GM21515 (cell line): ENCODE data around the gene GSC2.
"Not testable (repeated sequence)": the region's sequence is repeated elsewhere in the genome, so short reads cannot be mapped to it uniquely, and the experiment has no call there.

ENCODE experiments used
- ATAC-seq: cut with Tn5 transposase; IDR thresholded peaks from one replicate; pipeline ENCODE4 v1.9.1; 2021; ENCODE audit not compliant: unreplicated experiment

Gene GSC2

DNA sequence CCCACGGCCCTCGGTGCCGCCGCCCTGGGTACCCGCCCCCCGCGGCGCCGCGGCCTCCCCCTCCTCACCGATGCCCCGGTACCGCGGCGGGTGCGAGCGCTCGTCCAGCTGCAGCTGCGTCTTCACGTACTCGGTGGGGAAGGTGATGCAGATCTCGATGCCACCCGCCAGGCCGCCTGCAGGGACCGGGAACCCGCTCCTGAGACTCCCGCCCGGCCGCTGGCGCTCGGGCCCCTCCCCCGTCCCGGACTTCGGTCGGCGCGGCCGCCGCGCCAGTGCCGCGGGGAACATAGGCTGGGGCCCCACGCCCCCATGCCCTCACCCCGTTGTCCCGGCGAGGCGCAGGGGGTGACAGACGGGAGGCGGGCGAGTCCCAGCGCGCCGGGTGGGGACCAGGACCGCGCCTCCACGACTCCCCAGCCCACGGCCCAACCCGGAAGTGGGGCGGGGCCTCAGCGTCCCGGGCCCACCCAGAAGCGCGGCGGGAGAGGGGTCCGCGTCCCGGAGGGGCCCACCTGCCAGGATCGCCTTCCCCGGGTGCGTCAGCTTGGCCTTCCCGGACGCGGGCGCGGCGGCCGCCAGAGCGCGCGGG is 28.1 kb upstream of the GSC2 start:
- peak; percentile 32 for ATAC-seq

DNA sequence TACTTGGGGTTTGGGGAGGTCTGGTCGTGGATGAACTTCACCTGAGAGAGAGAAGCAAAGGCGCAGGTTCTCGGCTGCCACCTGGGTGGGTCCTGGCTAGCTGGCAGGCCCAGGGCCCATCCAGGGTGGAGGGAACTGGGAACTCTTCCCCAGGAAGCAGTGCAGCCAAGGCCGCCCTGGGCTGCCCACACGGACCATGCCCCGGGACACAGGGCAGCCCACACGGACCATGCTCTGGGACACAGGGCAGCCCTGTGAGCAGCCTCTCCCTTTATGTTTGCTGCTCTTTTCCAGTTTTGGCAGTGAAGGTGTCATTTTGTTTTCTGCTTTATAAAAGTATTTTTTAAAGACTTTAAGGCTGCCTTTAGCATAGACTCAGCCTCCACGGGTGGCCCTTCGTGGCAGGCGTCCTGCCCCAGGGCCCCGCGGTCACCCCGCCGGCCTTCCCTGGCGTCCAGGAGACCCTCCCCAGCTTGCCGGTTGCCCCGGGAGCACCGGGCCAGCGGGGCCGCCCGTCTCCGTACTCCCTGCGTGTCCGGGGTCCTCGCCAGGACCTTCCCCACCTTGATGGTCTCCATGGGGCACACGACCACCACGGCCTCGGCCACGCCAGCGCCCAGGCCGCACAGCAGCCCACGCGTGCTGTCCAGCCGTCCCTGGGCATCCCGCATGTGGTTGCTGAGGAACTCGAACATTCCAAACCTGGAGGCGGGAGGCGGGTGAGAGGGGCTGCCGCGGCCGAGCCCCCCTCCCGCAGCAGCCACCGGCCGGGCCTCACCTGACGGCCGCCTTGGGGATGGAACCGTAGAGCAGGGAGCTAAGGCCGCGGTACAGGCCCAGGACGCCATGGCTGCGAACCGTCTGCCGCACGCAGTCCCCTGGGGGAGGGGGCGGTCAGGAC is 27.3 kb upstream of the GSC2 start:
- no peak for ATAC-seq

DNA sequence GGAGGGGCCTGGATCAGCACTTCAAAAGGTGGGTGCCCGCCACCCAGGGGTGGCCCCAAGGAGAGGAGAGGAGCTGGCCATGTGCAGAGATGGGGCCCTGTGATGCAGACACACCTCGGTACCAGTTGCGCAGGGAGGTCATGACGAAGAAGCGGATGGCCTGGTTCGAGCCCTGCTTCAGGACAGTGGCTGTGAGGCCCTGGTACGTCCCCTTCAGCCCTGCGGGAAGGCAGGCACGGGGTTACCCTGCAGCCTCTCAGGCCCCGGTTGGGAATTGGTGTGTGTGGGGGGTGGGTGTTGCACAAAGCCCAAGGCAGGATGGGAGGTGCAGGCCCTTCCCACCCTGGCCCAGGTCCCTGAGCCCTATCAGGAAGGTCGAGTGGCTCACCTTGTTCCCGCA is 26.6 kb upstream of the GSC2 start:
- no peak for ATAC-seq

DNA sequence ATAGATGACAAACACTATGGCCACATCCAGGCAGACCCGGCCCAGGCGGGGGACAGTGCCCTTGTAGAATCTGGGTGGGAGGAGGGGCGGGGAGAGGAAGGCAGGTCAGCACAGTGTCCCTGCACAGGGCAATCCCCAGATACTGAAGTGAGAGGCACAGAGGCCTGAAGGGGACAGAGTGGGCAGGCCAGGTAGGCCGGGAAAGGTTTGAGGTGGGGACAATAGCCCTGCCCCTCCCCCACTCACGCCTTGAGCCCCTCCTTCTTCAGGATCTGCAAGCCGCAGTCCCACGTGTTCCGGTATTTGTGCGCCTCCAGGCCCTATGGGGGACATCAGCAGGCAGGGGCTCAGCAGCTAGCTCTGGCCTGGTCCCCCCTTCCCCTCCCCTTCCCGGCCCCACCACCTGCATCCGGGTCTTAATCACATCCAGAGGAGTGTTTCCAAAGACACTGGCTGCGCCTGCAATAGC is 26.1 kb upstream of the GSC2 start:
- ATAC-seq = no peak

DNA sequence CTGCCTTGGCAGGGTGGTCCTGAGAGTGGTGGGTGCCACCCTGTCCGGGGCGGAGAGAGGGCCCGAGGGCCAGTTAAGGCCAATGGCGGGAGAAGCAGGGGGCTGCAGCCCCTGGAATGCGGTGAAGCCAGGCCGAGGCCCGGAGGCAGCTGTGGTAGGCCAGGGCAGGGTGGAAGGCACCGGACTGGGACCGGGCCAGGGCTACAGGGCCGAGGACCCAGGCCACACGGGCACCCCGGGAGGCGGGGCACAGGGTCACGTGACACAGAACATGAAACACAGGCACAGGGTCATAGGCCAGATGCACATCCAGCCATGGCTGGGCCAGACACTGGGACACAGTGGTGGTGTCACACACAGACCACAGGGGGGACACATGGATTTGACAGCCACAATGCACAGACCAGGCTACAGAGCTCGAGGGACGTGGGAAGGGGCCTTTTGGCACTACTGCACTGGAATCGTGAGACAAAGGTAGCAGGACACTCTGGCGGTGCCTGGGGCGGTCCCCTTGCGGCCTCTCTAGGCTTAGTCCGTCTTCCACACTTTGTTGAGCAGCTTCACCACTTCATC is 25.6 kb upstream of the GSC2 start:
- no peak for ATAC-seq

DNA sequence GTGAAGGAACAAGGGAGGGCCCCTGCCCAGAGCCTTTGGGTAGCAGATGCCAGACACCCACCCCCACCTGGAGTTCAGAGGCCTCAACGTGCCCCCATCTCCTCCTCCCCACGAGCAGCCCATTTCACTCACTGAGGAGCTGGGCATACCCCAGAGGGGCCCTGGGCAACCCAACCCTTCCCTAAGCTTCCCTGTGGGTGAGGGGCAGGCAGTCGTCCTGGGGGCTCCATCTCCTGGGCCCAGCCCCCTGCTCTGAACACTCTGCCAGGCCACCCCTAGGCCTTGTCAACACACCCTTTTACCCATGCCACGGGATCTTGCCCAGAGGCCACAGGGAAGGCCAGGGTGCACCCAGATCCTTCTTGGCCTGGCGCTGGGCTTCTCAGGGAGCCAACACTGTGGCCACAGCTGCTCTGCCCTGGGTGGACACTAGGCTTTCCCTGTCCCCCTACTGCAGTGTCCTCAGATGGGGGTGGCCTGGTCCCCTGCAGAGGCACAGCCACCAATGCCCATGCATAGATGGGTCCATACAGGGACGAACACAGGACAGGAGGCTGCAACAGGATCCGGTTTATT is 25.0 kb upstream of the GSC2 start:
- ATAC-seq = no peak

DNA sequence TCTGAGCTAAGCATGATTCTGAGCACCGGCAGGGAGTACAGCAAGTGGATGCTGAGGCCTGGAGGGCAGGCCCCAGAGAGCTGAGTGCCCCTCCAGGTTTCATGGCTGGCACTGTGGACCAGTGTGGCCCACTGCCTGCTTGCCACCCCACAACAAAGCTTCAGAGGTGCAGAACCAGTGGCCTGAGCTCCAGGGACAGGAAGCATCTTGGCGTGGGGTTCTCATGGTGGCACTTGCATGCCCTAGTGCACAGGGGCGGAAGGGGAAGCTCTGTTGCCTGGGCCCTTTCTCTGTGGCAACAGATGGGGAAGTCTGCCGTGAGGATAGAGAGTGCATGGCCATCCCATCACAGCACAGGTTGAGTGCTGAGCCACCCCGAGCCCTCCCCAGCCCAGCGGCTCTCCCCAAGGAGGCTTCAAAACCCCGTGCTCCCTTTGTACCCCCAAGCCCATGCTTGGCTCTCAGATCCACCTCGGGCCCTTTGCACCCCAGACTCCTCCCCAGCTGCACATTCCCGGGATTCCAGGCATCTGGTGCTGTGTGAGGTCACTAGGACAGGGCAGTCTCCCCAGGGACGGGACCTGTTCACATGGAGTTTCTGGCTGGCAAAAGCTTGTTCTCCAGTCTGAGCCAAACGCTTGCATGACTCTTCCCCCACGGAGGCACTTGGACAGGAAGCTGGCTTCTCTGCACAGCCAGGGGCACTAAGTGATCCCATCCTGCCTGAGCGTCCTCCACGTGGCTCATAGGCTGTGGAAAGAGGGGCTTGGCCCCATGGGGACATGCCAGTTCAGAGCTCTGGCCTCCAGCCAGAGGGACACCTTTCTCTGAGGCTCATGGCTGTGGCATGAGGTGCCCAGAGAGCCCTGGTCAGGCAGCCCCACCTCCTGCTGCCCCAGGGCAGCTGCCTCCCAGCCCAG is 24.3 kb upstream of the GSC2 start:
- no peak for ATAC-seq

DNA sequence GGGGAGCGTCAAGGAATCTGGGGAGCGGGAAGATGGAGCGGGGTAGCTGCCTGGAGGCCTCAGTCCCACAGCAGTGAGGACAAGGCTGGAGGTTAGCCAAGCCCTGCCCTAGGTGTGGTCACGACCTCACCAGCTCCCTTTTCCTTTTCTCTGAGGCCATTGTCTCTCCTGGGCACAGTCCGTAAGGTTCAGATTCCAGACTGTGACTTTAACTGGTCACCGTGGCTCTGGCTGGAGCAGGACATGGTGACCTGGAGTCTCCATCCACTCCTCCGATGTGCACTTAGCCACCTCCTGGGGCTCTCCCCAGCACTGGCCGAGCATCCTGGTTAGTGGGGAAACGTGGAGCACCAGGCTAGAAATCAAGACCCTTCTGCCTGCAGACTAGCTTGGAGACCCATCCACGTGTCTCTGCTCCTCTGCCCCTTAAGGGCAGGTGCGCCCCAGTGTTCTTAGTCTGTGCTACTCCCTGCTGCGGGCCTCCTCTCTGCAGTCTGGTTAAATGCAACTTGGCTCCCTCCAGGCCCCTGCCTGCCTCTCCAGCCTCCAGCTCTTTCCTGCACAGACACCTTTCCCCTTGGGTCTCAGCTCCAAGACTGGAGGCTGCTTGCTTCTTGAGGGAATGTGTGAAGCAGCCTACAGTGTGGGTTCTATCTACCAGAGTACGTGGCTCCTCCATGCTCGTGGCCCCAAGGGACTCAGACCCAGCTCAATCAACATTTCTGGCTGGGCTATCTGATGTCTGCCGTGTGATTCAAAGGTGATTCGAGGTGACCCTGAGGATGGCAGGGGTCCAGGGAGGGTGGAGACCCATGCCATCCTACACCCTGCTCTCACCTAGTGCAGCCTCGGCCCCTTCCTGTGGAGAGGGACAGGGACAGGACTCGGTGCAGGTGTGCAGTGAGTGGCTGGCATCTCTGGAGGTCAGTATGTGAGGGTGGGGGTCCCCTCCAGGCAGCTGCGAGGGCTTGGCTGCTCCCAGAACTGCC is 23.2 kb upstream of the GSC2 start:
- ATAC-seq = no peak

DNA sequence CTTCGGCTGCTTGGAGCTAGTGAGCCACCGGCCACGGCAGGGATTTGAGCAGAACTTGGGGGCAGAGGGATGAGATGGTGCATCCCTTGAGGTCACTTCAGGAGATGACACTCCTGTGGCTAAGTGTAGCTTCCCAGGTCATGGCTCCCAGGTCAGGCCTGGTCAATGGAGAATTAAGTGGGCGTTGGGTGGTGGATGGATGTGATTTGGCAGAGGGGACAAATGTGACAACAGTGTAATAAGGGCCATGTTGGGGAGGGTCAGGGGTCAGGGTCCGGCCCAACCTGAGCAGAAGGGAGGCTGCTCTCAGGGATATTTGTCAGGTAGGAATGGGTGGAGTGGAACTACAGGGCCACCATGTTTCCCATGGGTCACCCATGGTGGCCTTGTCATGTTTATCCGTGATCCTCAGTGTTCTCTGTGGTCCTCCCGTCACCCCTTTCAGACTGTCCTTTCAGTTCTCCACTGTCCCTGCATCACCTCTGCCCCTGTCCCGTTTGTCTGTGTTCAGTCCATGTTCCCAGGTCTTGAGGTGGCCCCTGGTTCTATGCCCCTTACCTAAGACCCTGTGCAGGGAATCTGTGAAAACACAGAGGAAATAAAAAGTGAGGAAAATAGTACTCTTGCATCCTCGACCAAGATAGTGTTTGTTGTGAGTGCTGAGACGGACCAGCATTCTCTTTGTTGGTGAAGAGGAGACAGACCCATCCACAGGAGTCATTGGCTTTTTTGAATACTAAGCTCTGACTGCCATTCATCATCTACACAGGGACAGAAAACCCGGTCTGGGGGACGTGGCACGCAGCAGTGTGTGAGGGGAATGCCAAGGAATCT is 22.3 kb upstream of the GSC2 start:
- ATAC-seq = no peak

DNA sequence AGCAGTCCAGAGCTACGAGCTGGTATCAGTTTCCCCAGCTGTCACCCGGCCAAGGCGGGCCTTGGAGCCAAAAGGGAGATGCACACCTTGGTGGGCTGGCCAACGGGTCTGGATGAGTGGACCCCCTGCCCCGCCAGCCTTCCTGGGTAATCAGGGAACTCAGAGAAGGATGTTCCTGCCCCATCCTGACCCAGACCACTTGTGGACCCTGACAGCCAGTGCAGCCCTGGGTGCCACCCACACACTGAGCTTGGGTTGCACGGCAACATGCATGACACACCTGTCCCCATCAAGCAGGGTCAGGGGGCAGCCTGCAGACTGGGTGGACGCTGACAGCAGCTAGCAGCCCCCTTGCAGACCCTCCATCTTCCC is 19.8 kb upstream of the GSC2 start:
- ATAC-seq = no peak

DNA sequence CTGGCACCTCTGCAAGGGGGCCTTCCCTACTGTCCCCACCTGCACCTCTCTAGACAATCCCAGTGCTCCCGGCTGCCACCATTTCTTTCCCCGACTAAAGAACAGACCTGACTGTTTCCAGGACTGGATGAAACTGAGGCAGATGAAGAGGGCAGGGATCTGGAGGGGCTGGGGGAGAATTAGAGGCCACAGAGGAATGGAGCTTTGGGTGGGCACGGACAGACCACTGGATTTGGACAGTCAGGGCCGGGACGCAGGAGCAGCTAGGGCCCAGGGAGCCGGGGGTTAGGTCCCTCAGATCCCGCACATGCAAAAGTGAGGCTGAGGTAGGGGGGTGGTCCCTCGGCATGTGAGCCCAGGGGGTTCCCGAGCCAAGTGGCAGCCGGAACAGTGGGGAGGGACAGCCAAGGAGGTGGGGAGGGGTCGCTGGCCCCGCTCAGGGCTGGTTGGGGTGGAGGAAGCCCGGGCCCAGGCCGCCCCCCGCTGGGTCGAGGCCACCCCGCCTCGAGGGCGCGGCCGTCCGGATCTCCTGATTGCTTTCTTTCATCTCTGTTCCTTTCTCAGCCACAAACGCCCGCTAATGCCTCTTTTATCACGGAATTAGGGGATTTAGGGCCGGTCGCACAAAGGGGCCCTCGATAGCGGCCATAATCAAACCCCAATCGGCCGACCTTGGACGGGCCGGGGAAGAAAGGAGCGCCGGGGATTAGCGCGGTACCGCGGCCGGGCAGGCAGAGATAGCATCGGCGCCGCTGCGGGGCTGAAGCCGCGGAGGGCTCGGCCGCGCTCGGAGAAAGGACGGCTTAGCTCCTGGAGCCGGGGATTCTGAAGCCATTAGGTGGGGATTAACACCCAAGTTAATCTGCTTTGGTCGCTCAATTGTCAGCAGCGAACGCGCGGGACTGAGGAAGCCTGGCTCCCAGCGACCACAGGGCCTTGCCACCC is 19.2 kb upstream of the GSC2 start:
- ATAC-seq = no peak

DNA sequence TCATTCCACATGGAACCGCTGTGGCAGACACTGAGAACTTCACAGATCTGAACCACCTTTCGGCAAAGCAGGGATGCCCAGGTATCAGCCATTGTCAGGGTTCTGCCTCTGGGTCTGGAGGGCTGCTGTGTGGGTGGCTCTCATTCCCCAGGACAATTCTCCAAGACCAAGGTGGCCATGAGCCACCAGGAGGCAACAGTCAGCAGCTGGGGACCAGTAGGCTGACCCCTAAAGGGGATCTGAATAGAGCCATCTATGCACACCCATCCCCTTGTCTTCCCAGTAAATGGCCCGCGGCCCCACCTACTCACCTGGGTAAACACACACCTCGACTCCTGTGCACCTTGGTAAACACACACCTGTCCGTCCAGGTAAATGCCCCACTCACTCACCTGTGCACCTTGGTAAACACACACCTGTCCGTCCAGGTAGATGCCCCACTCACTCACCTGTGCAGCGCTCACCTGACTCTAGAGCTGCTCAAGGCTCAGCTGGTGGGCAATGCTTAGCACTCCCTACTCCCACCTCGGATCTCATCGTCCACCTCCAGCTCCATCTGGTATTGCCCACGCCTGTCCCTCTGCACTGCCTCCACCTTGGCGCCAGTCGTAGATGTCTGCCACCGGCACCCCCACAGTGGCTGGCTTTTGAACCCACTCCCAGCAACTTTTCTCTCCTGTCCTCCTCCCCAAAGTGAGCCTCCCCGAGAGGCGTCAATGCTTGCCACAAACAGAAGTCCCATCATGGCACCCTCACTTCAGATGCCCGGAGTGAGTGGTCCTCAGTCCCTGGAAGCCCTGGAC is 18.2 kb upstream of the GSC2 start:
- no peak for ATAC-seq

DNA sequence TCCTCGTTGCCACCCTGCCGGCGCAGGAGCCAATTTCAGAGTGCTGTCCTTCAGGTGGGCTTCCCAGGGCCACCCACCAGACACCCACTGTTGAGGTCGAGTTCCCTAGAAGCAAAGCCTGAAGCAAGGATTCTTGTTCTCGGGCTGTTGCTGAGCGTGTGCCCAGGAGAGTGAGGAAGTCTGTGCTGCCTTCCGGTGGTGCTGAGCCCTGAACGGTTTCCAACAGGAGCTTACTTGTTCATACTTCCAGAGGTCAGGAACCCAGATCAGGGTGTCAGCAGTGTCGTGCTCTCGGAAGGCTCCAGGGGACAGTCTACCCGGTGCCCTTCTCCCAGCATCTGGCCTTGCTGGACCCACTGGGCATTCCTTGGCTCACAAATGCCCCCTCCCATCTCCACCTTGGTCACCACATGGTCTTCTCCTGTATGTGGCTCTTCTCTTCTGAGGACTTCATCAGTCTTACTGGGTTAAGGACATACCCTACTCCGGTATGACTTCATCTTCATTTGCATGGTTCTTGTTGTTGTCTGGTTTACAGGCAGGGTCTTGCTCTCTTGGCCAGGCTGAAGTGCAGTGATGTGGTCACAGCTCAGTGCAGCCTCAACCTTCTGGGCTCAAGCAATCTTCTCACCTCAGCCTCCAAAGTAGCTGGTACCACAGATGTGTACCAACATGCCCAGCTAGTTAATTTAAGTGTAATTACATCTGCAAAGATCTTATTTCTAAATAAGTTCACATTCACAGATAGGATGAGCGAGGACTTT is 17.2 kb upstream of the GSC2 start:
- no peak for ATAC-seq

DNA sequence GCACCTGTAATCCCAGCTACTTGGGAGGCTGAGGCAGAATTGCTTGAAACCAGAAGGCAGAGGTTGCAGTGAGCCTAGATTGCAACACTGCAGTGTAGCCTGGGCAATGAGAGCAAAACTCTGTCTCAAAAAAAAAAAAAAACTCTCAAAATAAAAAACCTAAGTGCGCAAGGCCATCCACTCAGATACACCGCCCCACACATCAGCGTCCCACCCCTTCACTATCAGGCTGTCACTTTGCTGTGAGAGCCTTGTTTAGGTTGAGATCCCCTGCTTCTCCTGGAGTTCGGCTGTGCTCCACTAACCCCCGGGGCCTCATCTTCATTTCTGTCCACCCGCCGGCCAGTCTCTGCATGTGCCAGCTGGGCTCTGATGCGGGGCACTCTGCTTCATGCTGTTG is 16.3 kb upstream of the GSC2 start:
- no peak for ATAC-seq

DNA sequence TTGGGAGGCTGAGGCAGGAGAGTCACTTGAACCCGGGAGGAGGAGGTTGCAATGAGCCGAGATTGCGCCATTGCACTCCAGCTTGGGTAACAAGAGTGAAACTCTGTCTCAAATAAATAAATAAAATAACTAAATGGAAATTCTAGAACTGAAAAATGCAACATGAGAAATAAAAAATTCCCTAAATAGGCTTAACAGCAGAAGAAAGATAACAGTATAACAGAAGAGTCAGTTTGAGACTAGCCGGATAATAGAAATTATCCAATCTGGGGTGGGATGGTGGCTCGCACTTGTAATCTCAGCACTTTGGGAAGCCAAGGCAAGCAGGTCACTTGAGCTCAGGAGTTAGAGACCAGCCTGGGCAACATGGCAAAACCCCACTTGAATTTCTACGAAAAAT is 14.3 kb upstream of the GSC2 start:
- no peak for ATAC-seq

DNA sequence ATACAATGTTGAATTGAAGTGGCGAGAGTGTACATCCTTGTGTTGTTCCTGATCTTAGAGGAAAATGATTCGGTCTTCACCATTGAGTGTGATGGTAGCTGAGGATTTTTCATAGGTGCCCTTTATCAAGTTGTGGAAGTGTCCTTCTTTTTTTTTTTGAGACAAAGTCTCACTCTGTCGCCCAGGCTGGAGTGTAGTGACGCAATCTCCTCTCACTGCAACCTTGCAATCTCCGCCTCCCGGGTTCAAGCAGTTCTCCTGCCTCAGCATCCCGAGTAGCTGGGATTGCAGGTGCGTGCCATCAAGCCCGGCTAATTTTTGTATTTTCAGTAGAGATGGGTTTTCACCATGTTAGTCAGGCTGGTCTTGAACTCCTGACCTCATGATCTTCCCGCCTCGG is 8.6 kb upstream of the GSC2 start:
- ATAC-seq = not testable (repeated sequence)
